DMS79 treated with DMSO at 0.1 percent for 48 hours (cell line): ENCODE results near the gene PTGS1.
"Not testable (repeated sequence)": the region's sequence is repeated elsewhere in the genome, so short reads cannot be mapped to it uniquely, and the experiment has no call there.

Experiments
- DNase-seq: peaks from one replicate; lab custom pipeline; 2025; lab: John Stamatoyannopoulos, UW

The PTGS1 gene

GRCh38 chr9:122370869-122371755 lies at the start of gene PTGS1:
TSS of gene PTGS1 (plus strand) at chr9:122371024. CDS start at chr9:122371085, 61 bp downstream.
- DNase-seq: no peak

- DNase-seq: peak; percentile 30
Observed at GRCh38 chr9:122322553-122322952, 48.3 kb upstream of the PTGS1 start.

GRCh38 chr9:122324665-122325064 lies 46.2 kb upstream of the PTGS1 start:
- DNase-seq: not testable (repeated sequence)

GRCh38 chr9:122325124-122325523 lies 45.7 kb upstream of the PTGS1 start:
- no peak for DNase-seq

GRCh38 chr9:122327175-122327574 lies 43.6 kb upstream of the PTGS1 start:
- no peak for DNase-seq

GRCh38 chr9:122329597-122329996 lies 41.2 kb upstream of the PTGS1 start:
- DNase-seq: no peak

- not testable (repeated sequence) for DNase-seq
Observed at GRCh38 chr9:122330466-122330865, 40.4 kb upstream of the PTGS1 start.

- no peak for DNase-seq
Observed at GRCh38 chr9:122331523-122331927, 39.3 kb upstream of the PTGS1 start.

- DNase-seq: peak; percentile 49
Observed at GRCh38 chr9:122332083-122332482, 38.7 kb upstream of the PTGS1 start.

- no peak for DNase-seq
Observed at GRCh38 chr9:122332644-122333043, 38.2 kb upstream of the PTGS1 start.

- DNase-seq: no peak
Observed at GRCh38 chr9:122333169-122333808, 37.5 kb upstream of the PTGS1 start.

GRCh38 chr9:122334916-122335315 lies 35.9 kb upstream of the PTGS1 start:
- no peak for DNase-seq

- no peak for DNase-seq
Observed at GRCh38 chr9:122336189-122336588, 34.6 kb upstream of the PTGS1 start.

- no peak for DNase-seq
Observed at GRCh38 chr9:122336866-122337555, 33.8 kb upstream of the PTGS1 start.

- no peak for DNase-seq
Observed at GRCh38 chr9:122337556-122337929, 33.3 kb upstream of the PTGS1 start.

GRCh38 chr9:122338536-122338935 lies 32.3 kb upstream of the PTGS1 start:
- DNase-seq: no peak

- DNase-seq: no peak
Observed at GRCh38 chr9:122338994-122339393, 31.8 kb upstream of the PTGS1 start.

- DNase-seq: no peak
Observed at GRCh38 chr9:122339579-122339978, 31.2 kb upstream of the PTGS1 start.

- DNase-seq: no peak
Observed at GRCh38 chr9:122340161-122340560, 30.7 kb upstream of the PTGS1 start.

GRCh38 chr9:122342323-122343050 lies 28.3 kb upstream of the PTGS1 start:
- no peak for DNase-seq

GRCh38 chr9:122346478-122347347 lies 24.1 kb upstream of the PTGS1 start:
- peak; percentile 48 for DNase-seq
